Measurements from ENCODE around the gene MTRF1L.
"Not testable (repeated sequence)": the region's sequence is repeated elsewhere in the genome, so short reads cannot be mapped to it uniquely, and the experiment has no call there.

MTRF1L gene

DNA sequence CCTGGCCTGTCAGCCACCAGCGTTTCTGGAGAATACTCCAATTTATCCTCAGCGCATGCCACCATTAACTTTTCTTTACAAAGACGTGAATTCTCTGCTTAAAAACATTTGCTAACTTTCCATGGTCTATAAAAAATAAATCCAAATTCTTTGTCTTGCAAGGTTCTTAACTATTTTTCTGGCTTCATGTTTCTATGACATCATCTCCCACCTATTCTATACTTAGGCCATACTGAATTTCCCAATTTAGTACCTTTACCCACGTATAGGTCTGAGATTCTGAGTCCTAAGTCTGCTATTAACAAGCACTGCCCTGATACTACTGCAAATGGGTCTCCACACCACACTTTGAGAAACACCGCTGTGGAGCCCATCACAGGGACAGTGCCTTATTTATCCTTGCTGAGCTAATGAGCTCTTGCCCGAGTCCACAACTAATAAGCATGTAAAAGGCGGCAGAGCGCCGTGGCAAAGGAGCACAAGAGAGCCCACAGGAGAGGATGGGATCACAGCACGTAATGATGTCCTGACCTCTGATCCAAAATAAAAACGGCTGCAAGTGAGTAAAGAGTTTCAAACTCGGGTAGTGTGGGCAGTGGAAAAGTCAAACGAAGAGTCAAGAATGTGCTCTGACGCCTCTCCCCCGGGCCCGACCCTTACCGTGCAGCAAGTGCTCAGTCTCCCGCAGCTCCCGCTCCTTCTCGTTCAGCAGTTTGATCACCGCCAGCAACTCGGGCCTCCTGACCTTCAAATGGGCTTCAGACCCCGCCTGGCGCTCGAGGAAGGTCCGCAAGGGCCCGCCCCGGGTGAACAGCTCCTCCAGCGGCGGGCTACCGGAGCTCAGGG is 519 bp downstream of the MTRF1L start:
- no peak for DNase-seq

GRCh38 chr6:153000790-153001189 is 1.7 kb downstream of the MTRF1L start:
- DNase-seq: not testable (repeated sequence)

- DNase-seq: no peak
These were observed 2.3 kb downstream of the MTRF1L start for GRCh38 chr6:153000243-153000642.

DNA sequence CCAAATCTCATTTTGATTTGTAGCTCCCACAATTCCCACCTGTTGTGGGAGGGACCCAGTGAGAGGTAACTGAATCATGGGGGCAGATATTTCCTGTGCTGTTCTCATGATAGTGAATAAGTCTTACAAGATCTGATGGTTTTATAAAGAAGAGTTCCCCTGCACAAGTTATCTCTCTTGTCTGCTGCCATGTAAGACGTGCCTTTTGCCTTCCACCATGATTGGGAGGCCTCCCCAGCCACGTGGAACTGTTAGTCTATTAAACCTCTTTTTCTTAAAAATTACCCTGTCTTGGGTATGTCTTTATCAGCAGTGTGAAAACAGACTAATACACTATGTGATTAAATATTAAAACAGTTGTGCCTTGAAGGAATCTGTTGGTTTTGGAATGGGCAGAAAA is 3.0 kb downstream of the MTRF1L start:
- DNase-seq: not testable (repeated sequence)

DNA sequence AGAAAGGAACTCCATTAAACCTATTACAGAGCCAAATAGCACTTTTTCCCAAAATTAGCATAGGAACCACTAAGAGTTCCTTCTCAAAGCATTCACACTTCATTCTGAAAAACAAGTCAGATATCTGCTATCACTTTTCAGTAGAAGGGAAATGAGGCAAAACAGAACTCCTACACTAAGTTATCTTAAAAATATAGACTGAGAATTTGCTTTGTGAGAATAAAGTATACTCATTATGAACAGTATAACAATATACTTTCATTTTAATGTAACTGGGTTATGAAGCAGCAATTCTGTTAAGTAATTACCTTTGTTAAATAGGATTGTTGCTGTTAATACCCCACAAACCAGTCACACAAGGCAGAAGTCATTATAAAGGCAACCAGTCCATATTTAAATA is 8.7 kb downstream of the MTRF1L start:
- no peak for DNase-seq

DNA sequence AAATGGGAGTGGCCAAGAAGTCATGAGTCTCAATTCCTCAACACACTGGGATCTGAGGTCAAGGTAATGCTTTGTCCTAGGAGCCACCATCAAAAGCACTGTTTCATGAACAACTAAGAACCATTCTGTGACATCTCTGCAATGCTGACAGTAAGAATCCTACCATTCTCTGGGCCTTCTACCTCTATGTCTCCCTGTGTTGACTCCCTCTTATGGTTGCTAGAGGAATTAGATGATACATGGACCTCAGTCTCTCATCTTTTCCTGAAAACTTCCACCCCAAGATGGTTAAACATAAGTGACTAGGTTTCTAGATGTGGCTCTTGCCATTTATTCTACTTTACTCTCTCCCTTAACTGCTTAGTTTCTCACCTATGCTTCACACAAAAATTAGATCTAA is 9.1 kb downstream of the MTRF1L start:
- no peak for DNase-seq

DNA sequence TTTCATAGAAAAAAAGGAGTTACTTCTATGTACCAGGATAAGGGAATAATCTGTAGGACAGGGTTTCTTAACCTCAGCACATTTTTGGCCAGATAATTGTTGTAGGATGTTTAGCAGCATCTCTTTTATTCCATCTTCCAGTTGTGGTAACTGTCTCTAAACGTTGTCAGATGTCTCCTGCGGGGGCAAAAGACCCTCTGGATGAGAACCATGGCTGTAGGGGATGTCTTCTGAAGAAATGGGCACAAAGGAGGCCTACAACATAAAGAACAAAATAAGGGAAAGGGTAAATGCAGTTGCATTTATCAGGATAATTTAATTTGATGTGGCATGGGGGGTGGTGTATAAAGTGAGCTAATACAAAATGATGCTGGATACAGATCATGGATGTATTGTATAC is 15.5 kb downstream of the MTRF1L start:
- DNase-seq: no peak

DNA sequence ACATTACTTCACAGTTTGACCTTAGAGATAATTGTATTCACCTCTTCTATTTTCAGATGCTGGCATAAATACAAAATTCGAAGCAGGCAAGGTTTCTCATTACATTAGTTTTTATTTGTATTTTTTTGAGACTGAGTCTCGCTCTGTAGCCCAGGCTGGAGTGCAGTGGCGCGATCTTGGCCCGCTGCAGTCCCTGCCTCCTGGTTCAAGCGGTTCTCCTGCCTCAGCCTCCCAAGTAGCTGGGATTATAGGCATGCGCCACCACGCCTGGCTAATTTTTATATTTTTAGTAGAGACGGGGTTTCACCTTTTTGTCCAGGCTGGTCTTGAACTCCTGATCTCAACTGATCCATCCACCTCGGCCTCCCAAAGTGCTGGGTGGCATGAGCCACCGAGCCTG is 17.2 kb downstream of the MTRF1L start:
- not testable (repeated sequence) for DNase-seq

DNA sequence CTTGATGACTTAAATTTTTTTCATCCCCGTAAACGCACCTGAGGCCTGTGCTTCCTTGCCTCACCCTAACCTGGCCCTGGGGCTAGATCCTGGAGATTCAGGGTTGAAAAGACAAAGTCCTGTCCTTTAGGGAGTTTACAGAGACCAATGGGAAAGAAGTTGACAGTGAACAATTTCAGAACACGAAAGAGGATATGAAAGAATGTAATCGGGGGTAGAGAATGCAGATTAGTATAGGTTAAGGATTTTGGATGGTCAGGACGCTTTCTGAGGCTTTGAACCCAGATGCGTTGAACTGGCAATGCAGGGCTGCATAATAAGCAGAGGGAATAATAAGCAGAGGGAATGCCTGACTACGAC is 18.0 kb downstream of the MTRF1L start:
- DNase-seq: no peak

DNA sequence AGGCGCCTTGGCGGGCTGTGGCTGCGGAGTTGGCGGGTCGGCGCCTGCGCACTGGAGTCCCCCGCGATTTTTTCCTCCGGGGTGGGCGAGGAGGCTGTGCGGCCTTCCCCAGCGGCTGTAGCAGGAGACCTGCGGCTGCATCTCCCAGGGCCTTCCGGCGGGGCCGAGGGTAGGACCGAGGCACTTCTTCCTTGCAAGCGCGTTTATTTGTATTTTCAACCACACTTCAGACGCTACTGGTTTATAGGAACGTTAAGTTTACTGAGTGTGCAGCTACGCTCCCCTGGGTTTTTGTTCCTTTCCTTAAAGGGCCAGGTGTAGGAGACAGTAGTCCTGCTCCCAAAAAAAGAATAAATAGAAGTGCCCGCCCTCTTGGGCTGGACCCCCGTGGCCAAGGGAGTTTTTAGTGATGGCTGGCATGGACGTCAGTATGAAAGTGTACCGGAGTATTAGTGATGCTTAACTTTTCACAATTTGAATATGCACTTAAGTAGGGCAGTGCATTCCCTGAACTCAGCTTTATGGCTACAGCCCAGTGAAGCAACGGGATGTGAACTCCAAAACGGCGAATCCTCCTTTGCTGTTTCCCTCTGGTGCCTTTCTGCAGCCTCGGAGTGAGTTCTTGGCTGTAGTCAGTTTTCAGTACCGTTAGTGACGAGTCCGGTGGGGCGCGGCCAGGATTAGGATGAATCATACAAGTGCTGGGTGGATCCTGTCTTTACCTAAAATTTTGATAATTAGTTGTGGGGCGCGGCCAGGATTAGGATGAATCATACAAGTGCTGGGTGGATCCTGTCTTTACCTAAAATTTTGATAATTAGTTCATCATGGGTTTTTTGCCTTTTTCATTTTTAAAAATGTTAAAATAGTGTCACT is 18.6 kb downstream of the MTRF1L start:
- peak; percentile 90 for DNase-seq

GRCh38 chr6:152982904-152983636 is 19.4 kb downstream of the MTRF1L start, which contains the start of gene FBXO5:
Gene FBXO5, minus strand, starts transcription at chr6:152983041. Its CDS starts 82 bp downstream, at chr6:152982959.
- peak; percentile 91 for DNase-seq

GRCh38 chr6:152981989-152982903 is 20.3 kb downstream of the MTRF1L start:
- DNase-seq: no peak

GRCh38 chr6:152981219-152981618 is 21.3 kb downstream of the MTRF1L start:
- DNase-seq: no peak

GRCh38 chr6:152980656-152981055 is 21.9 kb downstream of the MTRF1L start:
- DNase-seq: no peak

DNA sequence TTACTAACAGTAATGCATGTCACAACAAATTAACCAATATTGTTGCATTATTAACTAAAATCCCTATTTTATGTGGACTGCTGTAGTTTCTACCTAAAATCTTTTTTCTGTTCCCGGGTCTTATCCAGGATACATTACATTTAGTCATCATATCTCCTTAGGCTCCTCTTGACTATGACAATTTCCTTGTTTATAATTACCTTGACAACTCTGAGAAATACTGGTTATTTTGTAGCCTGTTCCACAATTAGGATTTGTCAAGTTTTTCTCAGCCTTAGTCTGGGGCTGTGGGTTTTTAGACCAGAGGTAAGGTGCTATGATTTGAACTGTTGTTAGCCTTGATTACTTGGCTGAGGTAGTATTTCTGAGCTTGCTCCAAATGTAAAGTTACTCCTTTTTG is 23.4 kb downstream of the MTRF1L start:
- no peak for DNase-seq

DNA sequence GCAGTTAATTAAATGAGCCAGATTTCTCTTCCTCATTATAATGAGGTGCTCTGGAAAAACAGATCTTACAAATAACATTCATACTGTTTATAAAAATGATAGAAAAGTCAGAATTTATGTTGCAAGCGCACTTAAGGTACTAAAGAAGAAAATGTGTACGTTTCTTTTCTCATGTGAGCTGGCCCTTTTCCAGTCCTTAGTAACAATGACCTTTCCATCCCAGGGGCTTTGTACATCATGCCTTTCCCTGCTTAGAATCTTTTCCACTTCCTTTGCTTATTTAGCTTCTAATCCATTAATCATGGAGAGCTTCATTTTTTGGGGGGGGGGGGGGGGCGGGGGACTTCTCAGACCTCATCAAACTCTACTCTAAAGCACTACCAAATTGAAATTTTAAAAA is 24.5 kb downstream of the MTRF1L start:
- no peak for DNase-seq

GRCh38 chr6:152977556-152977955 is 25.0 kb downstream of the MTRF1L start:
- DNase-seq: no peak

DNA sequence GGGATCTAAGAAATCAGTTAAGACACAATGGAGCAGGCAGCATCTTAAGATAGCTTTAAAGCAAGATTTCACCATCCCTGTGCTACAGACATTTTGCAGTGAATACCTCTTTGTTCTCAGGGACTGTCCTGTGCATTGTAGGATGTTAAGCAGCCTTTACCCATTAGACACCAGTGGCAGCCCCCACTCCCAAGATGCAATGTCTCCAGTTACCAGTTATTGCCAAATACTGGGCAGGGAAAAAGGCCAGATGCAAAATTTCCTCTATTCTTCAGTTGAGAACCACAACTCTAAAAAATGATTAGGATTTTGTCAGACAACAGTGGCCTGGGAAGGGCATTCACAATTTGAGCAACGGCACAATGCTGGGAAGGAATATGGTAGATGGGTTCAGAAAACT is 25.8 kb downstream of the MTRF1L start:
- DNase-seq: no peak

GRCh38 chr6:152975204-152975915 is 27.1 kb downstream of the MTRF1L start:
- DNase-seq: no peak

DNA sequence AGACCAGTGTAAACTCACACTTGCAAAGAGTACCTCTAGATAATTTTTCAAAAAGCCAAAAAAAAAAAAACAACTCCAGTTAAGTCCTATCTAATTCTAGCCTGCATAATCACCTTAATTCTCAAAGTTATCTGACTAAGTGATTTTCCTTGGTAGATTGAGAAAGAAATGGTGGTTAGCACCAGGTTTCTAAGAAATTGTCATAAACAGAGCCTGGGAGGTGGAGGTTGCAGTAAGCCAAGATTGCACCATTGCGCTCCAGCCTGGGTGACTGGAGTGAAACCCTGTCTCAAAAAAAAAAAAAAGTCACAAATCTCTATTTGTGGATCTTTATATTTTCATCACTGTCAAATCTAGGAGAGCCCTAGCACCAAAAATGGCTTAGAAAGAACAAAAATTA is 28.6 kb downstream of the MTRF1L start:
- DNase-seq: no peak

DNA sequence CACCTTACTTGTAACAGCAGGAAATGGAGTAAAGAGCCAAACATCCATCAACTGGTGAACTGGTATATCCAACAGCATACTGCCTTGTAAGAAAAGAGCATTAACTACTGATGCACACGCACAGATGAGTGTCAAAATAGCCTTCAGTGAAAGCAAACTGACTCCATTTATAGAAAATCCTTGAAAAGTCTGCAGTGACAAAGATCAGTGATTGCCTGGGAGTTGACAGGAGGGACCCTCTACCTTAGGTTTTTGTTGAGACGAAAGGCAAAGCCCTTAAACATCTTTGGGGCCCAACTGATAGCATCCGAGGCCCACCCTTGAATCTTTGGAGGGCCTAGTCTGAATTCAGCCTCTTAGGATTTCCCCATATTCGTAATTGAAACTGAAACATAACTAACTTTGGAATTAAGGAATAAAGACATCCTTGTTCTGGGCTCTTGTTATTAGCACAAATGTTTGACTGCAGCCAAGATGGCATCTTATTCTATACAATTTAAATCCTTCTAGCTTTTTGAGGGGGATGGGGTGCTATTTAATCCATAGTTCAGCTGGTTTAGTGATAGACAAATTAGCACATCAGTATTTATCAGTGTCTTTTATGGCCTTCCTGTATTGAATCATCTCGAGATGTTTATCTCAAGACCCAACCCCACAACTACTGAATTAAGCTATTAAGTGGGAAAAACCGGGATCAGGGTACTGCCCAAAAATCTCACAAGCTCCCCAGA is 32.7 kb downstream of the MTRF1L start:
- no peak for DNase-seq
